HG02610 (cell line): ENCODE measurements around the gene ZC3HAV1L.
A peak's percentile ranks its signal among the peaks of the same experiment; 100 is the strongest.
"Not testable (repeated sequence)": the region's sequence is repeated elsewhere in the genome, so short reads cannot be mapped to it uniquely, and the experiment has no call there.

ENCODE experiments used
- ATAC-seq: cut with Tn5 transposase; IDR thresholded peaks from one replicate; pipeline ENCODE4 v1.9.1; 2021; ENCODE audit warnings: mild to moderate bottlenecking, moderate library complexity; ENCODE audit not compliant: unreplicated experiment

Gene ZC3HAV1L

DNA sequence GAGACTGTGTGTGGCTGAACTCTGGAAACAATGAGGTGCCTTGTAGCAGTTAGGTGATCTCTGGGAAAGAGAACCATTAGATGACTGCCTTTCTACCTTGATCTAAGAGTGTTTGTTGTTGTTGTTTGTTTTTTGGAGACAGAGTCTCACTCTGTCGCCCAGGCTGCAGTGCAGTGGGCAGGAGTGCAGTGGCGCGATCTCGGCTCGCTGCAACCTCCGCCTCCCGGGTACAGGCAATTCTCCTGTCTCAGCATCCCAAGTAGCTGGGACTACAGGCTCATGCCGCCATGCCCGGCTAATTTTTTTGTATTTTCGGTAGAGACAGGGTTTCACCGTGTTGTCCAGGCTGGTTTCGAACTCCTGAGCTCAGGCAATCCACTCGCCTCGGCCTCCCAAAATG is 18.8 kb upstream of the ZC3HAV1L start:
- not testable (repeated sequence) for ATAC-seq

DNA sequence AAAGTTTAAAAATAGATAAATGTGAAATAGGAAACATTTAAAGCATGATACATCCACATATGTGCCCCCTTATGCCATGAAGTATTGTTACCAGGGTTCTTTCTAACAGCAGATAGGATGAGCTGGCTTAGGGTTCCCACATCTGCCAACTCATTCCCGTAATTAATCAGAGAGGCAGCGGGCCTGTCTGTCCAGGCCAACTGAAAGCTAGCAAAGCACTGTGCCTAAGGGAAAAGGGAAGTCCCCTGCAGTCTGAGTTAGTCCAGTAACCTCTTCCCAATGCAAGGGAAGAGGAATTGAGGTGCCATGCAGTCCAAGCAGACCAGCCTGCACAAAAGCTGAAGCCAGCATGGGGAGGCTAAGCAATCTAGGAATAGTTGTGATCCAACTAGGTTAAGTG is 18.3 kb upstream of the ZC3HAV1L start:
- no peak for ATAC-seq

DNA sequence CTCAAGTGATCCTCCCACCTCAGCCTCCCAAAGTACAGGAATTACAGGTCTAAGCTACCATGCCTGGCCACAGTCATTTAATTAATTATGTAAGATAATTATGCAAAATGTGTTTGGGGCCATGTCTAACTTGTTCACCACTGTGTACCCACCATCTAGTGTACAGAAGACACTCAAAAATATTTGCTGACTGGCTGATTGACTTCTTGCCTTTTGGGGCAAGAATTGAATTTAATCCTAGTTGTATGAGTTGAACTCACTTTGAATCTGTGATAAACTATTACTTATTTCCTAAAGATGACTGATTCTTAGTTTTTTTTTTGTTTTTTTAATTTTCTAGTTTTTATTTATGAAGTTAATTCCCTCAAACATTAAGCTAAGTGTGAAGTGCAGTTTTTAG is 15.8 kb upstream of the ZC3HAV1L start:
- no peak for ATAC-seq

DNA sequence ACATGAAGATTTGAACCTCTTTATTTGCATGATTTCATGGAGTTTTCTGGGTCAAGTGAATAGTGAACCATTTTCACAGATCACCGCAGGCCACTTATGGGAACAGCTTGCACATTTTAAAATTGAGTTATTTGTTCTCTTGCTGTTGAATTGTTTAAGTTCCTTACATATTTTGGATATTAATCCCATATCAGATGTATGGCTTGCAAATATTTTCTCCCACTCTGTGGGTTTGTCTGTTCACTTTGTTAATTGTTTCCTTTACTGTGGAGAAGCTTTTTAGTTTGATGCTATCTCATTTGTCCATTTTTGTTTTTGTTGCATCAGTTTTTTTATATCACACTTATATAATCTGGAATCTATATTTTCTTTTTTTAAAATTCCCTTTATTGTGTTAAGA is 14.1 kb upstream of the ZC3HAV1L start:
- no peak for ATAC-seq

DNA sequence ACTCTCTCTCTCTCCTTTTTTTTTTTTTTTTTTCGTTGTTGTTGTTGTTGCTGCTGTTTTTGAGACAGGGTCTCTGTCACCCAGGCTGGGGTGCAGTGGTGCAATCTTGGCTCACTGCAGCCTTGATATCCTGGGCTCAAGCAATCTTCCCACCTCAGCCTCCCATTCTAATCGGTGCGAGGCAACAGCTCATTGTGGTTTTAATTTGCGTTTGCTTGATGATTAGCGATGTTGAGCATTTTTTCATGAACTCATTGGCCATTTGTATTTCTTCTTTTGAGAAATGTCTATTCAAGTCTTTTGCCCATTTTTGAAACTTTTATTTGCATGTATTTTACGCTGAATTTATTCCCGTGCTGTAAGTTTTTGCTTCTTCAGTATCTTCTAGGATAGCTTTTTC is 13.3 kb upstream of the ZC3HAV1L start:
- no peak for ATAC-seq

DNA sequence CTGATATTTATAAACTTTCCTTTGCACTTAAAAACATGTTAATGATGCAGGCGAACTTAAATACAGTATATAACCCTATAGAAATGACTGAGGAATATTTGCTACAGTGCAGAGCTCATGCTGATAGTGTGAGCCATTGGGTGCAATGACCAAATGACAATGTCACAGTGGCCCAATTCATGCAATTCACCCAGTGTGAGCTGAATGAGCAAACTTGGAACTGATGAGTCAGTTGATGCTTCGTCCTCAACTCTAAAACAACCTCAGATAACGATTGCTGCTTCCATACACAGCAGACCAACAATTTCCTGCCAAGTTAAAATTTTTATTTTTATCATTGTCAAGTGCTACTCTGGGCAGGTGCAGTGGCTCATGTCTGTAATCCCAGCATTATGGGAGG is 12.1 kb upstream of the ZC3HAV1L start:
- ATAC-seq, result no peak

DNA sequence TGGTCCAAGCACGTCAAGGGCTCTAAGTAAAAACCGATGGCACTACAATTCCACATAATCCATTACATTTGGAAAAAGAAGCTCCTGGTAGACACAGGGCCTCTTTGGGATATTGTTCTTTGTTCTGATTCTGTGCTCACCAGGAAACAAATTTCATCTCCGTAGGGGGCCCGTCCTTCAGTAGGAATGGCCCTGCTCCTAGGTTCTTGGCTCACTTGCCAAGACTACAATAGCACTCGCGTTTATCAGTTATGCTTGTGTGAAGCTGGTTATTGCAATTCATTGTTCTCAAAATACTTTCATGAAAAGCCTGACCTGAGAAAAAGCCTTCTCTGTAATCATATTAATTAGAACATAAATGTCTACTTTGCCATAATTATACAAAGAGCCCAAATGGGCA is 10.3 kb upstream of the ZC3HAV1L start:
- ATAC-seq, result no peak

DNA sequence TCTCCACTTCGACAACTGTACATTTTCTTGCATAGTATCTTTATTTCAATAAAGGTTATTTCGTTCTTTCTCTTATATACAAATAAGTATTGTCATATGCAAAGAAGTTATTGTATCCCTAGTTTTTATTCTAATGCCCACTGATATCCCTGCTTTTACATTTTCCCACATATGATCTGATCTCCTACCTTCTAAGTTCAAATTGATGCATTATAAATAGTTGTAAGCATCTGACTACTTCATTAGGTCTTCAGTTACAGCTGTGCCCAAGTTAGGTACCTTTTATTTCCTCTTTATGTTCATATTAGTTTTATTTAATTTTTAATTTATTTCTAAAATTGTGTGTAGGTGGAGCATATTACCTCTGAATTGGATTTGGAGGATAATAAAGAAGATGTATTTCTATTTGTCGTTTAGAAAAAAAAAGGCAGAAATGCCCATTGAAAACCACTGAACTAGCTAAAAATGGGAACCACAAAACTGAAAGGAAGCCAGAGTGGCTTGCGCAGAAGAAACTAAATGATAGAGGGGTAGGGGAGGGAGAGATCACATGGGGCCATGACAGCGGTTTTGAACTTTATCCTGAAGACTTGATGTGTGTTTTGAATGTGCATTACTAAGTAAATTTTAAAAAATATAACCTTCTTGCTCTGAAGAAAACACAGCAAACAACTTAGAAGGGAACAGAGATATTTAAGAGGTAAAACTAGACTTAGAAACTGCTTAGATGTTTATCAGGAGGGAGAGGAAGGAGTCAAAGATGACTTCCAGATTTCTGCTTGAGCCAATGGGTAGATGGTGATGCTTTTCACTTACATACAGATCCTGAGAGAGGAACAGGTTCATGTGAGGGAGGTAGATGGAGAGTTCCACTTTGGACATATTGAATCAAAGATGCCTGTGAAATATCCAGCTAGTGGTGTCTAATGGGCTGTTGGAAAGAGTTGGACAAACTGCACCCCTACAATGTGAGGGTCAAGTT is 9.3 kb upstream of the ZC3HAV1L start:
- ATAC-seq, result no peak

DNA sequence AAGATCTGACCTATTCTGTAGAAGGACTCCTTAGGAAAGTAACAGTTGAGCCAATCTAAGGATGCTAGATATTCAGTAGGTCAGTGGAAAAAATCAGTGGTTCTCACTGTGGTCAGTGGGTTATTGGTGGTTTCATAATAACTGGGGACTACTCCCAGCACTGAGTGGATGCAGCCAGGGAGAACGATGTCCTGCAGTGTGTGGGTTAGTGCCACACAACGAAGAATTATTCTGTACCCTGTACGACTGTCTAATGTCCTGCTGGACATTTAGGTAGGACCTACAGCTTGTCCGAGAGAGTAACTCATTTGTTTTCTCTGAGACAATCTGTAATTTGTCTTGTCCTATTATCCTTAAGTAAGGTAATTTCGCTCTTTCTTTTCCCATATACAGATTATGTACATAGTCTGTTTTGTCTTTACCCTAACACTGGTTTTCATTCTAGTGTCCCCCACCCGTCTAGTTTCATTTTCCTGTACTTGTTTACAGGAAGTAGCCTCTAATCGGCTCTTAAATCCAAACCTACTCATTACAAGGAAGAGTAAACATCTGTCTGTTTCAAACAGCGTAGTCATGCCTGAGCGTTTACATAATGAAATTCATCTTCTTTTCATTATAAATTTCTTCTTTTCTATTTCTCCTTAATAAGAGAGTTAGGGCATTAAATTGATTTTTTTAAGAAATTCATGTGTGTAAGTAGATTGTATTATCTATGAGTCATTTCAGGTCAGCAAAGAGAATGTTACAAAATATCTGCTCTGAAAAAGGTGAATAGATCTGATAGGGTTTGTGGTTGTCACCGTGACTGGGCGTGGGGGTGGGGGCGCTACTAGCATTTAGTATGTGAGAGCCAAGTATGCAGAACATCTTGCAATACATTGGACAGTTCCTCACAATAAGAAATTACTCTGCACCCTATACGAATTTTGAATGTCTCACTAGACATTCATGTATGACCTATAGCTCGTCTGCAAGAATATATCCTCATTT is 8.3 kb upstream of the ZC3HAV1L start:
- ATAC-seq, result no peak

DNA sequence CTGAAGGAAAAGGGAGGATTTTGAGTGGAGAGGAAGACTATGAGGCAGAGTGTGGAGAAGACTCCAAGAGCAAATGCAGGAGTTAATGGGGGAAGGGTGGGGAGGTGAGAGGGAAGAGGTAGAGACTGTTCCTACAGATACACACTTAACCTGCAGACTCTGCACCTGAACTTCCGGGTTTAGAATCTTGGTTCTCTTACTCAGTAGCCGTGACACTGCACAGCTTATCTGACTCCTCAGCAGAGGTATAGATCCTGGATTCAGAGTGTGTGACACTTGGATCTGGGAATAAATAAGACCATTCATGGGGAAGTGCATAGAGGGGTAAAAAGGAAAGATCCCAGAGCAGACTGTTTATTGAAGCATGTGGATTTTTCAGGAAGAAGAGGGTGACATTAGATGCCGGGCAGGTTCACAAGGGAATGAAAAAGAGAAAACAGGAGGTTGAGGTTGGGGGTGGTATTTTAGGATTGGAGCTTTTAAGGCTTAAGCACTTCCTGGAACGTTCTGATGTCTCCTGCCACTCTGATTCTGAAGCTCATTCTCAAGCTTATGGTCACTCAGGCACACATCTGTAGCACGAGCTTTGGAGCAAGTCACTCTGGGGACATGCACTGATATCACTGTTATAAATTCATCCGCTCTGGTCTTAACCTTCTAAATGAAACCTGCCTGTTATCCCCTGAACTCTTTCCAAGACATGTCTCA is 5.7 kb upstream of the ZC3HAV1L start:
- ATAC-seq, result no peak

DNA sequence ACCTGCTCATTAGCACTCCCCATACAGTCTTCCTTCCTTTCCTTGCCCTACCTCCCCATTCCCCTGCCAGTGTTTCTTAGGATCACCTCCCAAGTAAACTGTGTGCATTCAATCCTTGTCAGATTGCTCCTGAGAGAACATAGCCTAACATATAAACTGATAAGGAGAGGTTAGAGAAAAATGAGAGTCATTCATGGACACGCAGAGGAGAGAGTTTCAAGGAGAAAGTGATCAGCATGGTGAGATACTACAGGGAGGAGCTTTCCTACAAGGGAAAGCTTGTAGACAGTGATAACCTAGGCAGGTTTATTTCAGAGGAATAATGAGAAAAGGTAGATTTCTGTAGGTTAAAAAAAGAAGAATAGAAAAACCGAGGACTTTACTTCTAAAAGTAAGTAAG is 2.8 kb upstream of the ZC3HAV1L start:
- no peak for ATAC-seq

DNA sequence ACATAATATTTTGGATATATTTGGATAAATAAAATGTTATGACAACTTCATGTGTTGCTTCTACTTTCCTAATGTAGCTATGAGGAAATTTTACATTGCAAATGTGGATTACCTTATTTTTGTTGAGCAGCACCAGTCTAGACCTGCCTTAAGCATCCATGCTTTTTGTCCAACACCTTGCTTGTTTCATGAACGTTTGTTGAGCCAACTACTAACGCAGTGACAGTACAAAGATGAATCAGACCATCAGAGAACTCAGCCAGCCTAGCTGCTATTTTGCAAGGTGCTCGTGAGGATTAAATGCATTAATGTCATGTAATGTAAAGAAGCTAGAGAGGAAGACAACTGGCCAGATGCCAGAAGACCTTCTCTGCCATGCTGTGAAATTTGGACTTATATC is 1.1 kb upstream of the ZC3HAV1L start:
- ATAC-seq, result no peak

DNA sequence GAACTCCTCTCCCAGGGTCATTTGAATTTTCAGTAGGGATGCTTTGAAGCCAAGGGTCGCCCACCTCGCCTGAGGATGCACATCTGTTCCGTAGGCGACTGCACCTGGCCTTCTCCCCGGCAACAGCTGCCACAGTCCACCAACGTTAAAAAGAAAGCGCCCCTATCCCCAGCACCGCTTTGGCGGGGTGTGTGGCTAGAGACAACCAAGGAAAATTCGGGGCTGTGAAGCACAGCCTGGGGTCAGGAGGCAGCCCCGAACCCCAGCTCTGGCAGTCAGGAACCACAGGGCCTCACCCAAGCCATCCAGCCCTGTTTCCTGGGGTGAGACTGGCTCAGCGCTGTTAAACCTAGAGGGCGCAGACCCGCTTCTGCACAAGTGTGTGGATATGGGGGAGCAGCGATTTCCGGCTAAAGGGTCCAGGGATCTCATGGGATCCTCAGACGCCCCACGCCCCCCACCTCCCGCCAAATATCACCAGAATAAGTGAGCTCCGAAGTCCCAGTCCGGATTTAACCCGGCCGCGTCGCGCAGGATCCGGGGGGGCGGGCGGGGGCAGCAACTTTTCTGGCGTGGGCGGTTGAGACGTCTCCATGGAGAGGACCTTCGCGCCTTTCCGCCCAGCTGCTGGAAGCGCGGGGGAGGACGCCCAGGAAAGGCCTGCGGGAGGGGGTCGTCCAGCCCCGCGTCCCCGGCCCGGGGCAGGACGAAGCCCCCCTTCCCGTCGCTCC is 822 bp downstream of the ZC3HAV1L start:
- ATAC-seq, result peak; percentile 15

DNA sequence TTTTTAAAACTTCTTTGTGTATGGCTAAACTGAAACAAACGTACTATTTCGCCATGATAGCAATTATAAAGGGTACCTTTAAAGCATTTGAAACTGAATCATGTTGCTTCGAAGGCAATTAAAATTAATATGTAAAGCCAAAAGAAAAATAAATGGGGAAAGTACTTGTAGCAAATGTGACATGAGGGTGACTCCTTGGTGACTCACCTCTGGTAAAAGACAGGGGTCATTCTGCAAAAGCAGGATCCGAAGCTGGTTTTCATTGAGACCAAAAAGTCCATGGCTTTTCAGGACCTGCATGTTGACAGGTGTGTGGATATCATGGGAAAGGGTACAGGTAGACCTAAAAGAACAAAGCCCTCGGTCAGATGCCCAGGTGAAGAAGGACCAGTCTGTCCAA is 1.5 kb downstream of the ZC3HAV1L start:
- ATAC-seq, result no peak

DNA sequence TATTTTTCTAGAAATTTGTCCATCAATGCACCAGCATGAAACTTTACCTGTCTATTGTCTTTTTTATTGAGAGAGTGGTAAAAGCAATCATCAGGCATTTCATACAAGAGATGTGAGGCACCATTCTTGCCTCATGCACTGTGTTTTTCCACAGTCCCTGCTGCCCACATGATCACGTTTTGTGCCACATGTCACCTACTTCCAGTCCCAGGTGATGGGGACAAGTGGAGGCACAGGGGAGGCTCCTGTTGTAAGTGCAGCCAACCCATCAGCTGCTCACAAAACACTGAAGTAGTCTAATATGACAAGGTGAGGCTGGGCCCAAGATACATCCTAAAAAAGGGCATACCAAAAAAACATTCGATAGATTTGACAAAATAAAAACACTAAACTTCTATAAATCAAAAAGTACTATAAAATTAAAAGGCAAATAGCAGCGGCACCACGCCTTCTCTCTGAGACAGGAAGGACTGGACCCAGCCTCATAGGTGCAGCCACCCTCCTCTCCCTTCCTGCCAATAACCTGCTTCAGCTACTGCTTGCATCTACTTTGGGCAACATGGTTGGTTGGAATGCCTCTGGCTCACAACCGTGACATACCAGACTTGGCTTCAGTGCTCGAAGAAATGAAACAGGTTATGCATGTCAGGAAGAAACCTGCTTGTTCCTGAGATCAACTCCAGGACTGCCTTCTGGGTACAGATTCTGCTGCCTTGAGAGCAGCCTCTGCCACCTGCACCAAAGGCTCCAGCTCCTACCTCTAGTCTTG is 2.3 kb downstream of the ZC3HAV1L start:
- ATAC-seq, result no peak

DNA sequence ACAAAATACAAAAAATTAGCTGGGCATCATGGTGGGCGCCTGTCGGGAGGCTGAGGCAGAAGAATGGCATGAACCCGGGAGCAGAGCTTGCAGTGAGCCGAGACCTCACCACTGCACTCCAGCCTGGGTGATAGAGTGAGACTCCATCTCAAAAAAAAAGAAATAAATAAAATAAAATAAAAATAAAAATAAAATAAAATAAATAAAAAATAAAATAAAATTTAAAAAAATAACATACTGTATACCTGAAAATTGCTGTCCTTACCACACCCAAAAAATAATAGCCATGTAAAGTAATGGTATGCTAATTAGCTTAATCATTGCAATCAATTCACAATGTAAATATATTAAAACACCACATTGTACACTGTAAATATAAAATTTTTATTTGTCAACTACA is 3.4 kb downstream of the ZC3HAV1L start:
- ATAC-seq, result no peak

DNA sequence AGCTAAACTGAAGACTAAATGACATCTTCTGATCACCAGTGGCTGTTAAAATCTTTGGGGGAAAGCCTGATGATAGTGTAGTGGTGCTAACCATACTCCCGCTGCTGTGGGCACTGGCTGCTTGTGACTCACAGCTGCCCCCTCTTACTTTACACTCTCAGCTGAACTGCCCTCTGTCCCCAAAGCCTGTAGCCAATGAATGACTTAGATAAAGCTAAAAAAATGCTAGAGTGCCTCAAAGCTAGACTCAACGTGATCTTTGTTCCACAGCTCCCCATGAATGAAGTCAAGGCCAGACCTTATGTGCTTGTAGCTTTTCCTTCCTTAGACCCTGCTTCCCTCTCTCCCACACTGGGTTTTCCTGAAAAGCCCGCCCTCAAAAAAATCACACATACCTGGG is 6.5 kb downstream of the ZC3HAV1L start:
- no peak for ATAC-seq

DNA sequence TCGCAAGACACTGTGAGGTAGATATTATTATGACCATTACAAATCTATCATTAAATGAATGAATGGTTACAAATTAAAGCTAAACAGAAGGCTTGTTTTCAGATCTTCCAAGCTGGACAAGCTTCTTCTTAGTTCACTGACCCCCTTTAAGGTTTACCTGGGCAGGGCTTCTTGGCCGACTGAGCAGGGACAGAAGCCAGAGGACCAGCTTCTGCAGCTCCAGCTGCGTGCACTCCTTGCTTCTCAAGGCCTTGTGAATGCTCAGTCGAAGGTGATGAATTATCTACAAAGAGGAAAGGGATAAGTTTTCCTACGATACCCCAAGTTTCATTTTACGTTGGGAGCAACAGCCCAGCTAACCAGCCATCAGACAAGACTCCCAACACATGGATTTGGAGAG is 9.3 kb downstream of the ZC3HAV1L start:
- ATAC-seq, result no peak

DNA sequence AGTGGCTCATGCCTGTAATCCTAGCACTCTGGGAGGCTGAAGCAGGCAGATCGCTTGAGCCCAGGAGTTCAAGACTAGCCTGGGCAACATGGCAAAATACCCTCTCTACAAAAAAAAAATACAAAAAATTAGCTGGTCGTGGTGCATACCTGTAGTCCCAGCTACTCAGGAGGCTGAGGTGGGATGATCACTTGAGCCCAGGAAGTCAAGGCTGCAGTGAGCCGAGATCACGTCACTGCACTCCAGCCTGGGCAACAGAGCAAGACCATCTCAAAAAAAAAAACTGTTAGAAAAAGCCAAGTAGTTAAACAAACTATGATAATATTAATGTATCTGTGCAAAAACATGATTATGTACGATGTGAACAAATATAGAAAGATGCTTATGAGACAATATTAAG is 10.0 kb downstream of the ZC3HAV1L start:
- not testable (repeated sequence) for ATAC-seq

DNA sequence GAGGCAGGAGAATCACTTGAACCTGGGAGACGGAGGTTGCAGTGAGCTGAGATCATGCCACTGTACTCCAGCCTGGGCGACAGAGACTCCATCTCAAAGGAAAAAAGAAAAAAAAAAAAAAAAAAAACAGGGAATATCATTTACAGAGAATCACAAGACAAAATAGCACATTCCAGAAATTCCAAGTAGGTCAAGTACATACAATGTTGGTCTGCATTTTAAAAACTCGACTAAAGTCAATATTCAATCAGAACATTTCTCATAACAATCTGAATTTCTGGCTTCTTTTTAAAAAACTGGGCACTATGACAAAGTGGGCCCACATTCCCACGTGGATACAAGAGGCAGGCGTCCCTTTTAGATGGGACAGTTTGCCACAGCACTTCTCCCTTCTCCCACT is 12.8 kb downstream of the ZC3HAV1L start:
- no peak for ATAC-seq
